CD8-positive, alpha-beta memory T cell (primary cell): ENCODE measurements around the gene ZNF212. TPM values are rescaled to one million over a fixed set of nuclear protein-coding genes. Genes with fewer than 3 reads are reported as not detected.
A peak's percentile ranks its signal among the peaks of the same experiment; 100 is the strongest.

ENCODE experiments used
- CTCF ChIA-PET: fragments of 350-600 bp; sonication (Branson Sonifier 250); formaldehyde crosslinking; loops from one replicate; lab custom pipeline; 2021; ENCODE audit warnings: antibody characterized with exemption; lab: Charles Lee
- POLR2A ChIA-PET: fragments of 350-600 bp; sonication (Branson Sonifier 250); formaldehyde crosslinking; loops from one replicate; lab custom pipeline; 2021; ENCODE audit warnings: antibody characterized with exemption; lab: Charles Lee
- DNase-seq, 5 donors: peaks; one replicate each; pipeline versions ENCODE4 v3.0.0 to v3.0.0-alpha.2; 2020 to 2022; ENCODE audit warnings: mixed read lengths in 1 of 5
- H3K27ac ChIP-seq: one replicate; pipeline ENCODE4 v1.7.0; 2013; ENCODE audit warnings: low read depth, mild to moderate bottlenecking, low read length, moderate library complexity
- H3K27me3 ChIP-seq: 2 replicates; pipeline ENCODE4 v1.7.0; 2013; ENCODE audit warnings: low read length, mild to moderate bottlenecking; ENCODE audit not compliant: insufficient read depth, poor library complexity, severe bottlenecking
- H3K36me3 ChIP-seq: 2 replicates; pipeline ENCODE4 v1.7.0; 2013; ENCODE audit warnings: mild to moderate bottlenecking, low read length, moderate library complexity; ENCODE audit not compliant: insufficient read depth
- H3K4me1 ChIP-seq: 2 replicates; pipeline ENCODE4 v1.7.0; 2013; ENCODE audit warnings: mild to moderate bottlenecking, low read length, moderate library complexity; ENCODE audit not compliant: insufficient read depth
- H3K4me3 ChIP-seq: 2 replicates; pipeline ENCODE4 v1.7.0; 2013; ENCODE audit warnings: mild to moderate bottlenecking, low read length
- H3K9me3 ChIP-seq: 2 replicates; pipeline ENCODE4 v1.7.0; 2013; ENCODE audit warnings: mild to moderate bottlenecking, low read length
- H3K27ac Mint-ChIP-seq, 8 donors: one replicate each; pipeline ENCODE4 v1.8.0; 2020 to 2021; ENCODE audit warnings: mixed read lengths in 8 of 8, mild to moderate bottlenecking in 6 of 8, inconsistent platforms in 3 of 8, moderate library complexity in 3 of 8
- H3K27me3 Mint-ChIP-seq, 2 donors: one replicate each; pipeline ENCODE4 v1.8.0; 2020 to 2021; ENCODE audit warnings: mixed read lengths in 2 of 2, mild to moderate bottlenecking in 1 of 2, moderate library complexity in 1 of 2
- H3K36me3 Mint-ChIP-seq, 3 donors: one replicate each; pipeline ENCODE4 v1.8.0; 2020 to 2021; ENCODE audit warnings: mixed read lengths in 3 of 3, inconsistent platforms in 1 of 3, mild to moderate bottlenecking in 1 of 3
- H3K4me1 Mint-ChIP-seq, 3 donors: one replicate each; pipeline ENCODE4 v1.8.0; 2020 to 2021; ENCODE audit warnings: mixed read lengths in 3 of 3, inconsistent platforms in 1 of 3, mild to moderate bottlenecking in 1 of 3
- H3K4me3 Mint-ChIP-seq, 7 donors: one replicate each; pipeline ENCODE4 v1.8.0; 2020 to 2021; ENCODE audit warnings: mixed read lengths in 7 of 7, mild to moderate bottlenecking in 6 of 7, moderate library complexity in 4 of 7, inconsistent platforms in 2 of 7
- H3K9me3 Mint-ChIP-seq, 5 donors: one replicate each; pipeline ENCODE4 v1.8.0; 2020 to 2022; ENCODE audit warnings: mixed read lengths in 5 of 5, mild to moderate bottlenecking in 3 of 5, moderate library complexity in 2 of 5, inconsistent platforms in 1 of 5
- polyA plus RNA-seq: library from polyadenylated mRNA; unstranded; fragments of 300-500 nt; fragmentation: Illumina TruSeq; gene quantifications from one replicate; pipeline ENCODE4 v1.2.3, GENCODE V29; 2021
- total RNA-seq, 2 experiments: library from RNA; stranded (reverse); gene quantifications; one replicate each; pipeline ENCODE4 v1.2.3, GENCODE V29; 2021

Gene ZNF212
- total and polyA plus RNA-seq, 3 experiments from 2014 or later: 8.6 to 16.6 (median 14.7) TPM

DNA sequence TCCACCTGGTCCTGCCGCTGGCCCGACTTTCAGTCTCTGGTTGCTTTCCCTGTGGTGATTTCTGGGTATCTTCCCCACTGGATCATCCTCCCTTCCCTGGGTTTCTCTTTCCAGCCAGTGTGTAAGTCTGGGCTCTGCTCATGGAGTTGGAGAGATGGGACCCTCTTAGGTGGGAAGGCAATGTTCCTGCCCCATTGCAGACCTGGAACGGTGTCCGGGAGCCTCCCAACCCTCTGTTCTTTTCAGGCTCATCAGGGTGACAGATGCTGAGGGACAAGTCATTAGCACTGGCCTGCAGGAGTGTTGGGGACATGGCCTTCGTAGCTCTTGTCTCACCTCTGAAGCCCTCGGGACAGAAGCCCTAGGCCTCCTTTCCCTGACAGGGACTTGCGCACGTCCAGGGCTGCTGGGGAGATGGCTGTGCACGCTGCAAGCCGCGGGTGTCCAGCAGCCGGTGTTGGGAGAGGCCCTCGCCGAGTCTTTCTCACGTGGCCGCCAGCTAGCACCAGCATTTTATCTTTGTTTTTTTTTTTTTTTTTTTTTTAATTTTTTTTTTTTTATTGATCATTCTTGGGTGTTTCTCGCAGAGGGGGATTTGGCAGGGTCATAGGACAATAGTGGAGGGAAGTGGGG, 39.8 kb downstream of the ZNF212 start:
- ChIA-PET CTCF (interaction anchor here (2.0 kb wide), 1 partner anchor 17 kb away, joined by 7 read pairs; the partner anchor contains the start of gene ZNF783), POLR2A (no interaction called here)
- Histone ChIP-seq H3K4me1 (peaks cover 5% of the 10 kb centered on the region), H3K27me3 (no peaks in the 10 kb centered on the region), H3K27ac (no peak overlapping the region), H3K9me3 (no peaks in the 10 kb centered on the region), H3K4me3 (no peak overlapping the region), H3K36me3 (peaks cover 13% of the 10 kb centered on the region)
- H3K36me3 Mint-ChIP-seq: peaks cover 0 to 59% (median 16%) of the 10 kb centered on the region in 3 donors
- no peaks in the 10 kb centered on the region for H3K27me3 Mint-ChIP-seq
- no peaks in the 10 kb centered on the region for H3K9me3 Mint-ChIP-seq
- H3K4me1 Mint-ChIP-seq: peaks cover 6 to 16% (median 9%) of the 10 kb centered on the region in 3 donors
- peak overlapping the region in 2 of 8 donors; percentile 61 to 87 for H3K27ac Mint-ChIP-seq
- no peak overlapping the region for H3K4me3 Mint-ChIP-seq
- no peak for DNase-seq

DNA sequence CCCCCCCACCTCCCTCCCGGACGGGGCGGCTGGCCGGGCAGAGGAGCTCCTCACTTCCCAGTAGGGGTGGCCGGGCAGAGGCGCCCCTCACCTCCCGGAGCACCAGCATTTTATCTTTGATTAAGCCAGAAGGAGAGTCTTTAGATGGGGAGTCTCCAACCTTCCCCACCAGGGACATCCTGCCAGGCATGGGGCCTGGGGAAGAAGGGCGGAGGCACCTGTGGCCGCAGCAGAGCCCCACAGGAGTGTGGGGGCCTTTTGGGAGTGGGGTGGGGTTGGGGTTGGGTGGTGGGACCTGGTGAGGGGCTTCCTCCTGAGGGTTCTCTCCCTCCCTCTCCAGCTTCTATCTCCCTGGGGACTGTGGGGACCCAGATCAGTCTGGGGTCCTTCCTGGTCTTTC, 40.7 kb downstream of the ZNF212 start:
- peak overlapping the region in 1 of 8 donors; percentile 50 for H3K27ac Mint-ChIP-seq
- Histone ChIP-seq H3K36me3 (peaks cover 13% of the 10 kb centered on the region), H3K4me3 (no peak overlapping the region), H3K9me3 (no peaks in the 10 kb centered on the region), H3K27me3 (no peaks in the 10 kb centered on the region), H3K27ac (no peak overlapping the region), H3K4me1 (peaks cover 13% of the 10 kb centered on the region)
- no peak overlapping the region for H3K4me3 Mint-ChIP-seq
- peaks cover 12 to 21% (median 15%) of the 10 kb centered on the region in 3 donors for H3K4me1 Mint-ChIP-seq
- CTCF ChIA-PET: interaction anchor here (1.1 to 2.0 kb wide), 2 partner anchors 18 to 19 kb away, joined by 3 to 7 read pairs; partner anchors contain the start of gene ZNF783
- H3K36me3 Mint-ChIP-seq: peaks cover 0 to 52% (median 9%) of the 10 kb centered on the region in 3 donors
- H3K27me3 Mint-ChIP-seq: no peaks in the 10 kb centered on the region
- H3K9me3 Mint-ChIP-seq: no peaks in the 10 kb centered on the region
- POLR2A ChIA-PET: no interaction called here
- DNase-seq: no peak

DNA sequence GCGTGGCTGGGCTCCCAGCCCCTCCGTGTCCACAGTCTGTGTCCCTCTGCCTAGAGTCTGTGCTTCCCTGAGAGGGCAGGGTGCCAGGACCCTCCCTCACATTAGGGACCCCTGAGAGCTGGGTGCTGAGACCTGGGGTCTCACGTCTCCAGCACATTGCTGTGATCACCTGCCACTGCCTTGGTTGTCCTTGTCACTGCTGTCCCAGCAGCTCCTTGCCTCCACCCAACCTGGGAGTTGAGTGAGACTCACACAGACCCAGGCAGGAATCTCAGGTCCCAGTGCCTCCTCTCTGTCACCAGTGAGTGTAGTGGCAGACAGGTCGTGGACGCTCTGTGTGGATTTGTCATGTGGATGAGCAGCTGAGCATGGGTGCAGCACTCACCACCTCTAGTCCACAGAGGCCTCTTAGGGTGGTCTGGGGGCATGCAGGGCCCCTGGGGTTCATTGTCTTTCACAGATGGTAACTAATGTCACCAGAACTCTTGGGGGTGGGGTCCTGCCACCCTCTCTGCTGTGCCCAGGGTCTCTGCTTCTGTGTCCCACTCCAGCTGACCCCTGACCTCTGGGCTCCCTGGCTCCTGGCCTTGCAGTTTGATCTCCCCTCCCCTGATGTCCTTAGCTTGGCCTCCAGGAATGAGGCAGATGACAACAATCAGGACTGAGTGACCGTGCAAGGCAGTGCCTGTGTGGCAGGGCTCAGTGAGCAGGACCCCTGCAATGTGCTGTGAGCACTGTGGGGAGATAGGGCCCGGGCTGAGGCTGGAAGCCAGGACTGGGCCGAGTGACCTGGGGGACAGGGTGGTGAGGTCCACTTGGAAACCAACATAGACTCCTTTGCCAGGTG, 41.4 kb downstream of the ZNF212 start:
- Histone ChIP-seq H3K27ac (no peak overlapping the region), H3K4me3 (no peak overlapping the region), H3K27me3 (no peaks in the 10 kb centered on the region), H3K36me3 (peaks cover 13% of the 10 kb centered on the region), H3K9me3 (no peaks in the 10 kb centered on the region), H3K4me1 (peaks cover 18% of the 10 kb centered on the region)
- peak overlapping the region in 1 of 8 donors; percentile 61 for H3K27ac Mint-ChIP-seq
- ChIA-PET POLR2A (no interaction called here), CTCF (interaction anchor here (1.1 to 2.0 kb wide), 2 partner anchors 19 to 20 kb away, joined by 3 to 7 read pairs; partner anchors contain the start of gene ZNF783)
- no peak overlapping the region for H3K4me3 Mint-ChIP-seq
- H3K27me3 Mint-ChIP-seq: no peaks in the 10 kb centered on the region
- no peaks in the 10 kb centered on the region for H3K9me3 Mint-ChIP-seq
- no peak for DNase-seq
- peaks cover 0 to 48% (median 9%) of the 10 kb centered on the region in 3 donors for H3K36me3 Mint-ChIP-seq
- H3K4me1 Mint-ChIP-seq: peaks cover 18 to 28% (median 19%) of the 10 kb centered on the region in 3 donors

DNA sequence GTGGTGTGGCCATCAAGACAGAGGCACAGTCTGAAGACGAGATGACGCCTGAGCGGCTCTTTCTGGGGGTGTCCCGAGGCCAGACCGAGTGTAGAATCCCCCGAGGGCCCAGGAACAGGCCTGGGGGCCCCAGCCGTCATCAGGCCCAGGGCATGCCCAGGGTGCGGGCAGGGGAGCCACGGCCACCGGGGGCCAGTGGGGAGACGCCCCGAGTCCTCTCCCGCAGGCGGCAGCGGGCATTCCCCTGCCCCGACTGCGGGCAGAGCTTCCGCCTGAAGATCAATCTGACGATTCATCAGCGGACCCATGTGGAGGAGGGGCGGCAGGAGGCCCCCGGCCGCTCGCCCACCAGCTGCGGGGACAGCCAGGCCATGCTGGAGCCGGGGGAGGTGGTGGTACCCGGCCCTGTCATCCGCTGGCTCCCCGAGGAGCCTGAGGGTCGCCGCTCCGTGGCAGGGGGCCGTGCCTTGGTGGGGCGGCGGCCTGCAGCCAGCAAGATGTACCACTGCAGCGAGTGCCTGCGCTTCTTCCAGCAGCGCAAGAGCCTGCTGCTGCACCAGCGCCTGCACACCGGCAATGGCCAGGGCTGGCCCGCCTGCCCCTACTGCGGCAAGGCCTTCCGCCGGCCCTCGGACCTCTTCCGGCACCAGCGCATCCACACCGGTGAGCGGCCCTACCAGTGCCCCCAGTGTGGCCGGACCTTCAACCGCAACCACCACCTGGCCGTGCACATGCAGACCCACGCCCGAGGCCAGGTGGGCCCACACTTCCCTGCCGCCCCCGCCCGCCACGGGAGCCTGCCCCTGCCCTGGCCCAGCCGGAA, 42.3 kb downstream of the ZNF212 start:
- peaks cover 0 to 43% (median 5%) of the 10 kb centered on the region in 3 donors for H3K36me3 Mint-ChIP-seq

DNA sequence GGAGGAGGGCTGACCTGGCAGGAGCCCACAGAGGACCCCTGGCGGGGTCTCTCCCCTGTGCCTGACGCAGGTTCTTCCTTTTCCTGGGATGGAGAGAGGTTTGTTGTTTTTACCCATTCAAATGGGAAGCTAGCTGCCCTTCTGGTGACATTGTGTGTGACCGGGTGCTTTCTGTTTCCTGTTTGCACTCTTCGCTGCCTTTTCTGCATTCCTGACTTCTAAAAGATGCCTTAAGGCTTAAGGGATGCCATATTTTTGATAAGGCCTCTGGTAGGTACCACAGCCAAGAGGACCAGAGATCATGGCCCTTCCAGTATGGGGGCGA, 42.8 kb downstream of the ZNF212 start:
- CTCF ChIA-PET: no interaction called here
- Mint-ChIP-seq H3K9me3 (no peaks in the 10 kb centered on the region), H3K4me3 (peak overlapping the region in 1 of 7 donors; percentile 34), H3K27me3 (no peaks in the 10 kb centered on the region), H3K36me3 (peaks cover 0 to 39% (median 3%) of the 10 kb centered on the region in 3 donors), H3K27ac (peak overlapping the region in 6 of 8 donors; percentile 14 to 92 (median 82)), H3K4me1 (peaks cover 32 to 42% (median 33%) of the 10 kb centered on the region in 3 donors)
- H3K4me3 ChIP-seq: no peak overlapping the region
- peaks cover 32% of the 10 kb centered on the region for H3K4me1 ChIP-seq
- DNase-seq: no peak
- H3K9me3 ChIP-seq: no peaks in the 10 kb centered on the region
- no peaks in the 10 kb centered on the region for H3K27me3 ChIP-seq
- H3K27ac ChIP-seq: no peak overlapping the region
- H3K36me3 ChIP-seq: peaks cover 13% of the 10 kb centered on the region
- POLR2A ChIA-PET: no interaction called here

More for the DNA sequence above, 42.3 kb downstream of the ZNF212 start:
- H3K9me3 Mint-ChIP-seq: no peaks in the 10 kb centered on the region
- no peak overlapping the region for H3K27ac Mint-ChIP-seq
- Histone ChIP-seq H3K36me3 (peaks cover 13% of the 10 kb centered on the region), H3K4me1 (peaks cover 26% of the 10 kb centered on the region), H3K27ac (no peak overlapping the region), H3K4me3 (no peak overlapping the region), H3K27me3 (no peaks in the 10 kb centered on the region), H3K9me3 (no peaks in the 10 kb centered on the region)
- CTCF ChIA-PET: interaction anchor here (2.0 kb wide), 1 partner anchor 20 kb away, joined by 7 read pairs; the partner anchor contains the start of gene ZNF783
- H3K4me3 Mint-ChIP-seq: no peak overlapping the region
- DNase-seq: no peak
- no peaks in the 10 kb centered on the region for H3K27me3 Mint-ChIP-seq
- H3K4me1 Mint-ChIP-seq: peaks cover 26 to 36% (median 28%) of the 10 kb centered on the region in 3 donors
- POLR2A ChIA-PET: no interaction called here

DNA sequence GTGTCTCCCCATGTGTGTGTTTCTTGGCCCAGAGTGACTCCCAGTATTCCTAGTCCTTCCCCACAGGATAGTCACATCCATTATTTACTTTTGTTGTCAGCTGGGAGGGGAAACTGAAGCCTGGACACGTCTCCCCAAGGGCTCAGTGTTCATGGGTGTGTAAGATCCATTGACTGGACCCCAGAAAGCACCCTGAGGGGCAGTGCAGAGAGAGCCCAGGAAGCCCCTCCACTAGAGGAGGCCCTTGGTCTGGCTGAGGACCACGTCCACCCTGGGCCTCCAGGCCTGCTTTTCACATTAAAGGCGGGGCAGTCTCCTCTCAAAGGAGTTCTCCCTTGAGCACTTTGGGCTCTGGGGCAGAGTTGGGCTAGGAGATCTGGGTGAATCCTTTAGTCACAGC, 43.9 kb downstream of the ZNF212 start:
- DNase-seq: no peak
- H3K27me3 ChIP-seq: no peaks in the 10 kb centered on the region
- peaks cover 8% of the 10 kb centered on the region for H3K36me3 ChIP-seq
- ChIA-PET POLR2A (interaction anchor here (2.1 kb wide), 1 partner anchor 22 kb away, joined by 26 read pairs; the partner anchor contains the start of gene ZNF783), CTCF (interaction anchor here (1.6 to 3.8 kb wide), 2 partner anchors 22 to 42 kb away, joined by 5 to 46 read pairs; partner anchors contain the start of gene ZNF783)
- no peak overlapping the region for H3K4me3 ChIP-seq
- no peaks in the 10 kb centered on the region for H3K9me3 ChIP-seq
- peaks cover 34% of the 10 kb centered on the region for H3K4me1 ChIP-seq
- Mint-ChIP-seq H3K9me3 (no peaks in the 10 kb centered on the region), H3K27ac (peak overlapping the region in 5 of 8 donors; percentile 14 to 92 (median 83)), H3K36me3 (peaks cover 0 to 35% (median 3%) of the 10 kb centered on the region in 3 donors), H3K4me3 (peak overlapping the region in 1 of 7 donors; percentile 6), H3K4me1 (peaks cover 37 to 52% (median 41%) of the 10 kb centered on the region in 3 donors), H3K27me3 (no peaks in the 10 kb centered on the region)
- H3K27ac ChIP-seq: no peak overlapping the region

DNA sequence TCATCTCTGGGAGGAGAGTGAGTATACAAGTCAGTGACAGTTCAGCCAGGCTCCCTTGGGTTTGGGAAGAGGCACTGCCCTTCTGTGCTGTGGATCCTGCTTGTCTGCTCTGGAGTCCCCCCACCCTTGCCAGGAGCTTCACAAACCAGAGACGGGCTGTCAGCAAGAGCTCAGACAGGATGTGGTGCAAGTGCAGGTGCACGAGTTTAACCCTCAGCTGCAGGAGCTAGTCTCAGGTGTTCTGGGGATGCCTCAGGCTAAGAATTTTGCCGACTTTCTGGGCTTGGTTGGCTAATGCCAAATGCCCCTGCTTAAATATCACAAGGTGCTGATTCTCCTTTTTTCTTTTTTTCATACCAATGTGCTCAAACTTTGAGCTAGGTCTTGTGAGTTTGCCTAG, 44.9 kb downstream of the ZNF212 start:
- ChIA-PET POLR2A (interaction anchor here (1.0 to 2.1 kb wide), 6 partner anchors 19 to 340 kb away, joined by 3 to 26 read pairs (median 4); partner anchors contain the start of genes ZNF425 and ZNF783), CTCF (interaction anchor here (0.9 to 3.8 kb wide), 12 partner anchors 9 to 289 kb away, joined by 3 to 46 read pairs (median 5); partner anchors contain the start of genes ZNF398 and ZNF783)
- H3K27ac Mint-ChIP-seq: peak overlapping the region; percentile 81 to 92 (median 86)
- no peaks in the 10 kb centered on the region for H3K36me3 ChIP-seq
- H3K9me3 ChIP-seq: no peaks in the 10 kb centered on the region
- H3K4me3 ChIP-seq: peak overlapping the region; percentile 62
- no peaks in the 10 kb centered on the region for H3K27me3 ChIP-seq
- peaks cover 37 to 52% (median 41%) of the 10 kb centered on the region in 3 donors for H3K4me1 Mint-ChIP-seq
- H3K4me3 Mint-ChIP-seq: peak overlapping the region; percentile 77 to 91 (median 84)
- peak; percentile 10 to 75 (median 60) for DNase-seq
- no peak overlapping the region for H3K27ac ChIP-seq
- H3K4me1 ChIP-seq: peaks cover 34% of the 10 kb centered on the region
- H3K36me3 Mint-ChIP-seq: peaks cover 0 to 25% (median 0%) of the 10 kb centered on the region in 3 donors
- no peaks in the 10 kb centered on the region for H3K9me3 Mint-ChIP-seq
- no peaks in the 10 kb centered on the region for H3K27me3 Mint-ChIP-seq
